Cardiac muscle cell (in vitro differentiated cells and primary cell): ENCODE measurements around the gene BIK. TPM values are rescaled to one million over a fixed set of nuclear protein-coding genes. Genes with fewer than 3 reads are reported as not detected.
A peak's percentile ranks its signal among the peaks of the same experiment; 100 is the strongest.

Experiments used
- DNase-seq, 2 donors: peaks; one replicate each; pipeline versions ENCODE4 v3.0.0 to v3.0.0-alpha.2; 2010 to 2017; ENCODE audit warnings: low read depth in 1 of 2, low spot score in 1 of 2
- H3K27ac ChIP-seq: fragments of 200-600 bp; sonication (generic); 2 replicates; pipeline ENCODE4 v1.5.1; 2016
- H3K27me3 ChIP-seq: fragments of 200-600 bp; sonication (generic); 2 replicates; pipeline ENCODE4 v1.6.0; 2016; ENCODE audit warnings: control low read depth
- H3K36me3 ChIP-seq: fragments of 200-600 bp; sonication (generic); 2 replicates; pipeline ENCODE4 v1.5.1; 2016; ENCODE audit warnings: control low read depth
- H3K4me1 ChIP-seq: fragments of 200-600 bp; sonication (generic); 2 replicates; pipeline ENCODE4 v1.8.1; 2017; ENCODE audit warnings: low read depth, mild to moderate bottlenecking, mixed run types
- H3K4me3 ChIP-seq: fragments of 200-600 bp; sonication (generic); 2 replicates; pipeline ENCODE4 v1.5.1; 2016; ENCODE audit warnings: mild to moderate bottlenecking
- H3K9me3 ChIP-seq: fragments of 200-600 bp; sonication (generic); 2 replicates; pipeline ENCODE4 v1.5.1; 2017; ENCODE audit warnings: low read depth, mild to moderate bottlenecking, control low read depth
- polyA plus RNA-seq: library from polyadenylated mRNA; unstranded; fragments of >200 nt; fragmentation: Nextera tagmentation; extraction: Ambion mirVana; gene quantifications from 2 replicates; pipeline ENCODE4 v1.2.1, GENCODE V29; 2016
- total RNA-seq: library from RNA; depleted of rRNA; stranded (reverse); fragments of >200 nt; gene quantifications from 2 replicates; pipeline ENCODE4 v1.2.3, GENCODE V29; 2016
- TF ChIP-seq, protein P1 (sequence below): IDR thresholded peaks from 2 replicates; pipeline ENCODE4 v1.5.1; 2012; ENCODE audit warnings: low read depth, mild to moderate bottlenecking, low read length

Gene BIK
- total and polyA plus RNA-seq, 2 experiments from 2014 or later: 34.6 to 41.7 TPM

DNA sequence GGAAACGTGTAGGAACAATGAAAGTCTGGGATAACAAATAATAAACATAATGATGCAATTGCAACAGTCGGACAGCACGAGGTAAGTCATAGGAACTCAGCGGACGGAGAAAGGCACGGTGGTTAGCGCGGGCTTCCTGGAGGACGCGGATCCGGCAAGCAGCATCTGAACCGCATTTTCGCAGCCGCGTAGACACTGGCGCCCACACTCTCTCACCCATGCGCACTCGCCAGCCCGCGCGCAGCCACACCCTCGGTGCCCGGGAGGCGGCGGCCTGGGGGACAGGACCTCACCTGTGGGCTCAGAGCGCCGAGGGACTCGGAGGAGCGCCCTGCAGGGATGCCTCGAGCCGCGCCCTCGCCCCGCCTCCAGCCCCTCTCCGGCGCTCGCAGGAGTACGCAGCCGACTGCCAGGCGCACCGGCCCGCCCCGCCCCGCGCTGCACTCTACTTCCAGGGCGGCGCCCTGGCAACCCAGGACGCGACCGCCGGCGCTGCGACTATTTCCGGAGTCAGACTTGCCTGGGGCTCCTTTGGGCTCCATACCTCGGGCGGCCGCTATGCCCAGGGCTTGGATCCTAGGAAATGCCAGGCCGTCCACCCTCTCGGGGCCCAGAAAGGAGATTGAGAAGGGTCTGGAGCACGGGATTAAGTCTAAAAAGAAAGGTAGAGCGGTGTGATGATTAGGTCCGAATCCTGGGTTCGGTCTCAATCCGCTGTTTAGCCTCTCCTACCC lies 21.4 kb upstream of the BIK start, which contains the start of gene TTLL1:
Gene TTLL1 (minus strand): TSS at position 408 of the 734 bp plus-strand sequence. CDS start 13,805 bp downstream, outside the sequence.
- TF ChIP-seq, protein P1, sequence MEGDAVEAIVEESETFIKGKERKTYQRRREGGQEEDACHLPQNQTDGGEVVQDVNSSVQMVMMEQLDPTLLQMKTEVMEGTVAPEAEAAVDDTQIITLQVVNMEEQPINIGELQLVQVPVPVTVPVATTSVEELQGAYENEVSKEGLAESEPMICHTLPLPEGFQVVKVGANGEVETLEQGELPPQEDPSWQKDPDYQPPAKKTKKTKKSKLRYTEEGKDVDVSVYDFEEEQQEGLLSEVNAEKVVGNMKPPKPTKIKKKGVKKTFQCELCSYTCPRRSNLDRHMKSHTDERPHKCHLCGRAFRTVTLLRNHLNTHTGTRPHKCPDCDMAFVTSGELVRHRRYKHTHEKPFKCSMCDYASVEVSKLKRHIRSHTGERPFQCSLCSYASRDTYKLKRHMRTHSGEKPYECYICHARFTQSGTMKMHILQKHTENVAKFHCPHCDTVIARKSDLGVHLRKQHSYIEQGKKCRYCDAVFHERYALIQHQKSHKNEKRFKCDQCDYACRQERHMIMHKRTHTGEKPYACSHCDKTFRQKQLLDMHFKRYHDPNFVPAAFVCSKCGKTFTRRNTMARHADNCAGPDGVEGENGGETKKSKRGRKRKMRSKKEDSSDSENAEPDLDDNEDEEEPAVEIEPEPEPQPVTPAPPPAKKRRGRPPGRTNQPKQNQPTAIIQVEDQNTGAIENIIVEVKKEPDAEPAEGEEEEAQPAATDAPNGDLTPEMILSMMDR: no peak
- peak; percentile 91 to 94 for DNase-seq
- peak within 1 kb of the TSS; percentile 17 for H3K27ac ChIP-seq

DNA sequence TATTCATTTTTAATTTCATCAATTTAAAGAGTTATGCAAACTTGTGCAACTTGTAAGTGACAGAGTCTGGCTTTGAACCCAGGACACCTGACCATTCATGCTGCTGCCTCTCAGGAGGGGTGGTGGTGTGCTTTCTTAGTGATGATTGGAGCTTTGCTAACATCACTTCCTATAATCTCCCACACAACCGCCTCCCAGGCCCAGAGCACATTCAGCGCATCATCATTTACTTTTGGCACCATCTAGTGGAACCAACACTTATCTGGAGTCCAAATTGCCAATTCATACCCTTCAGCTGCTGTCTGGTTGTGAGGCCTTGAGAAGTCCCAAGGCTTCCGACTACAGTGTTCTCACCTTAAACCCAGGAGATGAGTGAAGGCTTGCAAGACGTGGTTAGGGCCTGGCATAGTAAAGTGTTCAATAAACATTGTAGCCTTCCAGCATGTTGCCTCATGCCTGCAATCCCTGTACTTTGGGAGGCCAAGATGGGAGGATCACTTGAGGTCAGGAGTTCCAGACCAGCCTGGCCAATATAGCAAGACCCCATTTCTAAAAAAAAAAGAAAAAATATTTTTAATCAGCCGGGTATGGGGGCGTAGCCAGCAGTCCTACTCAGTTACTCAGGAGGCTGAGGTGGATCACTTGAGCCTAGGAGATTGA lies 20.3 kb upstream of the BIK start:
- Histone ChIP-seq H3K27ac (no peak overlapping the region), H3K36me3 (no peaks in the 10 kb centered on the region), H3K4me3 (no peak overlapping the region), H3K4me1 (peaks cover 33% of the 10 kb centered on the region), H3K9me3 (no peaks in the 10 kb centered on the region), H3K27me3 (no peaks in the 10 kb centered on the region)
- TF ChIP-seq, protein P1: peak; percentile 46
- DNase-seq: peak in 1 of 2 donors; percentile 90

More for the DNA sequence above, 21.4 kb upstream of the BIK start, which contains the start of gene TTLL1:
- no peaks in the 10 kb centered on the region for H3K36me3 ChIP-seq
- peak within 1 kb of the TSS; percentile 89 for H3K4me3 ChIP-seq
- no peaks in the 10 kb centered on the region for H3K9me3 ChIP-seq
- peaks cover 23% of the 10 kb centered on the region for H3K4me1 ChIP-seq
- no peaks in the 10 kb centered on the region for H3K27me3 ChIP-seq

DNA sequence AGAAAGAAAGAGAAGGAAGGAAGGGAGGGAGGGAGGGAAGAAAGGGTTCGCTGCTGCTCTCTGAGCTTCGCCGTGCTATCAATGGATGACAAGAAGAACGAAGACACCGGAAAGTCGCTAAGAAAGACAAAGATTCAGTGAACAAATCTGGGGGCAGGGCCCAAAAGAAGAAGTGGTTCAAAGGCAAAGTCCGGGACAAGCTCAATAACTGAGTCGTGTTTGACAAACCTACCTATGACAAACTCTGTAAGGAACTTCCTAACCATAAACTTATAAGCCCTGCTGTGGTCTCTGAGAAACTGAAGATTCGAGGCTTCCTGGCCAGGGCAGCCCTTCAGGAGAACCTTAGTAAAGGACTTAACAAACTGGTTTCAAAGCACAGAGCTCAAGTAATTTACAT lies 18.5 kb upstream of the BIK start:
- H3K4me3 ChIP-seq: no peak overlapping the region
- no peaks in the 10 kb centered on the region for H3K27me3 ChIP-seq
- no peak overlapping the region for H3K27ac ChIP-seq
- TF ChIP-seq, protein P1: no peak
- no peaks in the 10 kb centered on the region for H3K36me3 ChIP-seq
- no peaks in the 10 kb centered on the region for H3K9me3 ChIP-seq
- peaks cover 26% of the 10 kb centered on the region for H3K4me1 ChIP-seq
- DNase-seq: no peak

DNA sequence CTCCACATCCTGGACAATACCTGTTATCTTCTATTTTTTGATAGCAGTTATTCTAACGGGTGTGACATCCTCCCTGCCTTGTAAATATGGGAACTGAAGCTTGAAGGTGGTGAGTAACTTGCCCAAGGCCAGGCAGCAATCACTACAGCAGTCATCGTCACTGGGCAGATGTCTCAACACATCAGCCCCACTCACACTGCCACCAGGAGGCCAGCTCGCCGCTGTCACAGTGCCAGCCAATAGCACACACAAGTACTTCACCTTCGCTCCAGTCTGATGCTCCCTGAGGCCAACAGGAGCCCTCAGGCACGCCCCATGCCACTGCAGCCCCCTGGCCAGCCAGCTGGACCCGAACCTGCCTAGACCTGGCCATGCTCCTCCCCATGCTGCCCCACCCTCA lies 16.5 kb upstream of the BIK start:
- Histone ChIP-seq H3K4me3 (no peak overlapping the region), H3K9me3 (no peaks in the 10 kb centered on the region), H3K27me3 (no peaks in the 10 kb centered on the region), H3K27ac (peak overlapping the region; percentile 92), H3K4me1 (peaks cover 36% of the 10 kb centered on the region), H3K36me3 (no peaks in the 10 kb centered on the region)
- no peak for DNase-seq
- TF ChIP-seq, protein P1: no peak

DNA sequence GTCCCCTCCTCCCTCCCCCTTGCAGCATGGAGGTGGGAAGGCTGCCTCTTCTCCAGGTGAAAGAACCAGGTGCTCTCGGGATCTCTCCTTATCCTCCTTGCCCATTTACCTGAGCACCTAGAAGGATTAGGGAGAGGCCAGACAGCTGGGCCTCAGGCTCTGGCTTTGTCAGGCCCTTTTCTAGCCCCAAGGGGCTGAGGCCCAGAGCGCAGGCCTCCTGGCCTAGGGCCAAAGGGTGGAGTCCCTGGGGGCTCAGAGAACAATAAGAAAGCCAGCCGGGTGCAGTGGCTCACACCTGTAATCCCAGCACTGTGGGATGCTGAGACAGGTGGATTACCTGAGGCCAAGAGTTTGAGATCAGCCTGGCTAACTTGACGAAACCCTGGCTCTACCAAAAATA lies 16.0 kb upstream of the BIK start:
- Histone ChIP-seq H3K9me3 (no peaks in the 10 kb centered on the region), H3K36me3 (no peaks in the 10 kb centered on the region), H3K27ac (peak overlapping the region; percentile 92), H3K4me3 (no peak overlapping the region), H3K4me1 (peaks cover 36% of the 10 kb centered on the region), H3K27me3 (no peaks in the 10 kb centered on the region)
- TF ChIP-seq, protein P1: no peak
- DNase-seq: no peak
